Kidney epithelial cell (primary cell): ENCODE measurements around the gene MLN. TPM values are rescaled to one million over a fixed set of nuclear protein-coding genes. Genes with fewer than 3 reads are reported as not detected.

Experiments
- DNase-seq: peaks from one replicate; pipeline ENCODE4 v3.0.0-alpha.2; 2010; ENCODE audit warnings: low read depth
- H3K27me3 ChIP-seq: 2 replicates; pipeline ENCODE4 v1.6.0; 2011; ENCODE audit warnings: low read length; ENCODE audit not compliant: control insufficient read depth, insufficient read depth
- H3K36me3 ChIP-seq: 2 replicates; pipeline ENCODE4 v1.5.1; 2011; ENCODE audit warnings: low read length; ENCODE audit not compliant: control insufficient read depth, insufficient read depth
- H3K4me3 ChIP-seq: 2 replicates; pipeline ENCODE4 v1.5.1; 2011; ENCODE audit warnings: low read depth, mild to moderate bottlenecking, control low read depth, low read length
- CTCF ChIP-seq: IDR thresholded peaks from 2 replicates; pipeline ENCODE4 v1.5.1; 2011; ENCODE audit warnings: mild to moderate bottlenecking, moderate library complexity, low read length, control low read depth, inconsistent platforms; ENCODE audit not compliant: insufficient read depth, poor library complexity, severe bottlenecking
- total RNA-seq: library from RNA; depleted of rRNA; stranded (reverse); fragments of >200 nt; gene quantifications from 2 replicates; pipeline ENCODE4 v1.2.3, GENCODE V29; 2015

The MLN gene
- total RNA-seq, 1 donor from 2014 or later: not detected

- H3K36me3 ChIP-seq: no peaks in the 10 kb centered on the region
- no peak overlapping the region for H3K4me3 ChIP-seq
- peaks cover 25% of the 10 kb centered on the region for H3K27me3 ChIP-seq
- no peak for DNase-seq
- no peak for TF ChIP-seq CTCF
Observed at GRCh38 chr6:33830635-33831240, 26.9 kb upstream of the MLN start.

GRCh38 chr6:33828764-33829731 lies 25.2 kb upstream of the MLN start:
- Histone ChIP-seq H3K36me3 (no peaks in the 10 kb centered on the region), H3K4me3 (no peak overlapping the region), H3K27me3 (peaks cover 25% of the 10 kb centered on the region)
- no peak for TF ChIP-seq CTCF
- DNase-seq: no peak

- TF ChIP-seq CTCF: no peak
- Histone ChIP-seq H3K27me3 (peaks cover 25% of the 10 kb centered on the region), H3K4me3 (no peak overlapping the region), H3K36me3 (no peaks in the 10 kb centered on the region)
- DNase-seq: no peak
Observed at GRCh38 chr6:33828452-33828763, 24.6 kb upstream of the MLN start.

- no peak for DNase-seq
- TF ChIP-seq CTCF: no peak
- peaks cover 25% of the 10 kb centered on the region for H3K27me3 ChIP-seq
- H3K4me3 ChIP-seq: no peak overlapping the region
- no peaks in the 10 kb centered on the region for H3K36me3 ChIP-seq
Observed at GRCh38 chr6:33827546-33828451, 24.0 kb upstream of the MLN start.

GRCh38 chr6:33826537-33826936 lies 22.7 kb upstream of the MLN start:
- DNase-seq: no peak
- TF ChIP-seq CTCF: no peak
- Histone ChIP-seq H3K36me3 (no peaks in the 10 kb centered on the region), H3K27me3 (peaks cover 25% of the 10 kb centered on the region), H3K4me3 (no peak overlapping the region)
